Measurements from ENCODE around the gene CDCA8.

GRCh38 chr1:37660664-37661063 is 31.7 kb upstream of the CDCA8 start:
- TF ChIP-seq, protein P1, sequence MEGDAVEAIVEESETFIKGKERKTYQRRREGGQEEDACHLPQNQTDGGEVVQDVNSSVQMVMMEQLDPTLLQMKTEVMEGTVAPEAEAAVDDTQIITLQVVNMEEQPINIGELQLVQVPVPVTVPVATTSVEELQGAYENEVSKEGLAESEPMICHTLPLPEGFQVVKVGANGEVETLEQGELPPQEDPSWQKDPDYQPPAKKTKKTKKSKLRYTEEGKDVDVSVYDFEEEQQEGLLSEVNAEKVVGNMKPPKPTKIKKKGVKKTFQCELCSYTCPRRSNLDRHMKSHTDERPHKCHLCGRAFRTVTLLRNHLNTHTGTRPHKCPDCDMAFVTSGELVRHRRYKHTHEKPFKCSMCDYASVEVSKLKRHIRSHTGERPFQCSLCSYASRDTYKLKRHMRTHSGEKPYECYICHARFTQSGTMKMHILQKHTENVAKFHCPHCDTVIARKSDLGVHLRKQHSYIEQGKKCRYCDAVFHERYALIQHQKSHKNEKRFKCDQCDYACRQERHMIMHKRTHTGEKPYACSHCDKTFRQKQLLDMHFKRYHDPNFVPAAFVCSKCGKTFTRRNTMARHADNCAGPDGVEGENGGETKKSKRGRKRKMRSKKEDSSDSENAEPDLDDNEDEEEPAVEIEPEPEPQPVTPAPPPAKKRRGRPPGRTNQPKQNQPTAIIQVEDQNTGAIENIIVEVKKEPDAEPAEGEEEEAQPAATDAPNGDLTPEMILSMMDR (IDR thresholded peaks at IDR 0.05), result no peak
- TF ChIP-seq POLR2A (IDR thresholded peaks at IDR 0.05), result no peak

Data from Peyer's patch (tissue), 4 donors.